ENCODE results near the gene KPNA5. TPM values are rescaled to one million over a fixed set of nuclear protein-coding genes. Genes with fewer than 3 reads are reported as not detected.
"Not testable (repeated sequence)": the region's sequence is repeated elsewhere in the genome, so short reads cannot be mapped to it uniquely, and the experiment has no call there.

KPNA5 gene
- total RNA-seq, 1 experiment from 2014 or later, result 5.3 TPM

GRCh38 chr6:116695401-116695800 lies 14.4 kb downstream of the KPNA5 start:
- no peak for DNase-seq (ENCODE audit: extremely low read depth, low read depth)

GRCh38 chr6:116697480-116697879 lies 16.5 kb downstream of the KPNA5 start:
- no peak for DNase-seq (ENCODE audit: extremely low read depth, low read depth)

- DNase-seq (ENCODE audit: extremely low read depth, low read depth), result not testable (repeated sequence)
Observed at GRCh38 chr6:116703888-116704287, 22.9 kb downstream of the KPNA5 start.

GRCh38 chr6:116705917-116706316 lies 24.9 kb downstream of the KPNA5 start:
- DNase-seq (ENCODE audit: extremely low read depth, low read depth), result no peak

- DNase-seq (ENCODE audit: extremely low read depth, low read depth), result no peak
Observed at GRCh38 chr6:116714296-116714695, 33.3 kb downstream of the KPNA5 start.

GRCh38 chr6:116714761-116715160 lies 33.8 kb downstream of the KPNA5 start:
- no peak for DNase-seq (ENCODE audit: extremely low read depth, low read depth)

GRCh38 chr6:116726947-116727346 lies 45.9 kb downstream of the KPNA5 start:
- DNase-seq (ENCODE audit: extremely low read depth, low read depth), result no peak

GRCh38 chr6:116730513-116730912 lies 49.5 kb downstream of the KPNA5 start:
- DNase-seq (ENCODE audit: extremely low read depth, low read depth), result no peak

GRCh38 chr6:116737004-116737403 lies 56.0 kb downstream of the KPNA5 start:
- no peak for DNase-seq (ENCODE audit: extremely low read depth, low read depth)

- DNase-seq (ENCODE audit: extremely low read depth, low read depth), result not testable (repeated sequence)
Observed at GRCh38 chr6:116740486-116740885, 59.5 kb downstream of the KPNA5 start.

- DNase-seq (ENCODE audit: extremely low read depth, low read depth), result no peak
Observed at GRCh38 chr6:116741571-116741970, 60.6 kb downstream of the KPNA5 start.

- DNase-seq (ENCODE audit: extremely low read depth, low read depth), result no peak
Observed at GRCh38 chr6:116745176-116745575, 64.2 kb downstream of the KPNA5 start.

- no peak for DNase-seq (ENCODE audit: extremely low read depth, low read depth)
Observed at GRCh38 chr6:116761779-116762178, 80.8 kb downstream of the KPNA5 start.

- DNase-seq (ENCODE audit: extremely low read depth, low read depth), result no peak
Observed at GRCh38 chr6:116762235-116762634, 81.2 kb downstream of the KPNA5 start.

- DNase-seq (ENCODE audit: extremely low read depth, low read depth), result no peak
Observed at GRCh38 chr6:116763048-116763447, 82.0 kb downstream of the KPNA5 start.

GRCh38 chr6:116763906-116764628 lies 83.1 kb downstream of the KPNA5 start:
- no peak for DNase-seq (ENCODE audit: extremely low read depth, low read depth)

GRCh38 chr6:116764629-116764960 lies 83.6 kb downstream of the KPNA5 start:
- no peak for DNase-seq (ENCODE audit: extremely low read depth, low read depth)

GRCh38 chr6:116764961-116765841 lies 84.2 kb downstream of the KPNA5 start, which contains the start of gene FAM162B:
Gene FAM162B (minus strand): TSS chr6:116765719. CDS start chr6:116765576, 143 bp downstream.
- no peak for DNase-seq (ENCODE audit: extremely low read depth, low read depth)

GRCh38 chr6:116766506-116767176 lies 85.6 kb downstream of the KPNA5 start:
- no peak for DNase-seq (ENCODE audit: extremely low read depth, low read depth)

- no peak for DNase-seq (ENCODE audit: extremely low read depth, low read depth)
Observed at GRCh38 chr6:116767715-116768114, 86.7 kb downstream of the KPNA5 start.

GRCh38 chr6:116772450-116772849 lies 91.4 kb downstream of the KPNA5 start:
- no peak for DNase-seq (ENCODE audit: extremely low read depth, low read depth)
